ENCODE data around the gene TLR5. TPM values are rescaled to one million over a fixed set of nuclear protein-coding genes. Genes with fewer than 3 reads are reported as not detected.

Gene TLR5
- total RNA-seq, 2 experiments from 2014 or later = 0.11 to 0.38 TPM

DNA sequence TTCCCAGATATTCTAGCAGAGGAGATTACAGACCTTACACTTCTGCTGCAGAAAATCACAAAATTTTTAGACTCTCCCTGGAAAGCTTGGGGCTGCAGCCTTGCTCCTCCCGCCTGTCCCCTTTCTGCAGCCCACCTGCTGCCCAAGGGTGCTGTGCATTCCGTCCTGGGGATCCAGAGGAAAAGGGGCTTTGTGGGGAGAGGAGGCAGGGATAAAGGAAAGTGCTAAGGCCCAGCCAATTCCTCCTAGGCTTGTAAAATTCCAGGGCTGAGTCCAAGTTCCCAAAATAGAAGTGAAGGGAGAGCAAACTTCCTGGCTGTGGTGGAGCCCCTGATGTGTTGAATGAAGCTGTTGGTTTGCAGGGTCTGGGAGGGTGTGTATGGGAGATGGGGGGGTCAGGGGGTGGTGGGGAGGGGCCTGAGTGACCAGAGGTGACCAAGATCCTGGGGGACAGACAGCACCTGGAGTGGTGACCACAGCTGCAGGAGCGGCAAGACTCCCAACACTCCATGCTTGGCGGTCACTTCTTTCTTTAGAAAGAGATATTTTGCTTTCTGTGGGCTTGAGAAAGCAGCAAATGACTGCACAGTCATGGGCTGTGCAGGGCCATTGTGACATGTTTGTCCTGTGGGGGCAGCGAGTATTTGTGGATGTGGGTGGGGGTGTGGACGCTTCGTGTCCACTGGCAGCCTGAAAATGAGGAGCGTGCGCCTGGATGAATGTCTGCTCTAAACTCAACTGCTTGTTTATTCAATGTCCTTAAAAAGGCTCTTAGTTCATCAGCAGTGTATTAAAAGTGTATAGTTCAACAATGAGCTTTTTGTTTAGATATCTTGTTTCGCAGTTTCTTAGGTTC lies 68.4 kb downstream of the TLR5 start:
- no peaks in the 10 kb centered on the region for H3K9me3 Mint-ChIP-seq
- intact Hi-C loops (cut with micrococcal nuclease) = no loop called here
- TF ChIP-seq, protein P1, sequence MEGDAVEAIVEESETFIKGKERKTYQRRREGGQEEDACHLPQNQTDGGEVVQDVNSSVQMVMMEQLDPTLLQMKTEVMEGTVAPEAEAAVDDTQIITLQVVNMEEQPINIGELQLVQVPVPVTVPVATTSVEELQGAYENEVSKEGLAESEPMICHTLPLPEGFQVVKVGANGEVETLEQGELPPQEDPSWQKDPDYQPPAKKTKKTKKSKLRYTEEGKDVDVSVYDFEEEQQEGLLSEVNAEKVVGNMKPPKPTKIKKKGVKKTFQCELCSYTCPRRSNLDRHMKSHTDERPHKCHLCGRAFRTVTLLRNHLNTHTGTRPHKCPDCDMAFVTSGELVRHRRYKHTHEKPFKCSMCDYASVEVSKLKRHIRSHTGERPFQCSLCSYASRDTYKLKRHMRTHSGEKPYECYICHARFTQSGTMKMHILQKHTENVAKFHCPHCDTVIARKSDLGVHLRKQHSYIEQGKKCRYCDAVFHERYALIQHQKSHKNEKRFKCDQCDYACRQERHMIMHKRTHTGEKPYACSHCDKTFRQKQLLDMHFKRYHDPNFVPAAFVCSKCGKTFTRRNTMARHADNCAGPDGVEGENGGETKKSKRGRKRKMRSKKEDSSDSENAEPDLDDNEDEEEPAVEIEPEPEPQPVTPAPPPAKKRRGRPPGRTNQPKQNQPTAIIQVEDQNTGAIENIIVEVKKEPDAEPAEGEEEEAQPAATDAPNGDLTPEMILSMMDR (IDR thresholded peaks at IDR 0.05) = no peak
- H3K27me3 Mint-ChIP-seq = peaks cover 4% of the 10 kb centered on the region
- ChIA-PET CTCF (no interaction called here), POLR2A (no interaction called here)
- no peak for ATAC-seq
- no peak for DNase-seq
- H3K4me3 Mint-ChIP-seq = no peak overlapping the region
- H3K36me3 Mint-ChIP-seq (ENCODE audit: low read depth) = no peaks in the 10 kb centered on the region
- H3K27ac Mint-ChIP-seq = no peak overlapping the region
- no peaks in the 10 kb centered on the region for H3K4me1 Mint-ChIP-seq (ENCODE audit: low read depth)

DNA sequence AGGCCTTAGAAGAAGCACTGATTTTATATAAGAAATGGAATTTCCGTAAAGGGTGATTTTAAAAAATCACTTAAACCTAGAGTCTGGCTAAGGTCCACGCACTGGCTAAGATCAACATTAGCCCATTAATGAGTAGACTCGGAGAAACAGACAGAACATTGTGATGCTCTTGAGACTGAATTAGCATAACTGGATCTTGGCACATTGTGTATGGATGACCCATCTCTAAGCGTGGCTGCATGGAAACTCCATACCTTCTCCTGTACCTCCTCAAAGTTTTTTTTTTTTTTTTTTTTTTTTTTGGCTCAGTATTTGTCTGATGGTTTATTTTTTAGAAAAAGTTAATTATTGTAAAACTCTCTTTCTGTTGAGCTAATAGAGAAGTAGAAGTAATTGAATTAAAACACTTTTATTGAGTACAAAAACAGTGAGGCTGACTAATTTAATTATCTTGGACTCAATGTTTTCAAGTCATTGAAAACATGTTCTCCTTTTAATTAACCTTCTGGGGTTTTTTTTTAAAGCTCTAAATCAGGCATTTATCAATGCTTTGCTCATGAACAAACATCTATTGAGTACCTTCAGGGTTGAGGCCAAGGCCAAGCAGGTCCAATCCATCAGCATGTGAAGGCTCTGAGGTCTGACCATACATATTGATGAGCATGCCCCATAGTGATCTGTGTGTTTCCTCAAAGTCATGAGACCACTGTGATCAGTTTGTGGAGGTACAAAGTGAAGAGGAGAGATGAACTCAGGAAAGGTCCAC lies 74.0 kb downstream of the TLR5 start:
- no peaks in the 10 kb centered on the region for H3K4me1 Mint-ChIP-seq (ENCODE audit: low read depth)
- TF ChIP-seq, protein P1 (IDR thresholded peaks at IDR 0.05) = no peak
- ChIA-PET CTCF (no interaction called here), POLR2A (no interaction called here)
- peaks cover 5% of the 10 kb centered on the region for H3K27me3 Mint-ChIP-seq
- no peaks in the 10 kb centered on the region for H3K36me3 Mint-ChIP-seq (ENCODE audit: low read depth)
- DNase-seq = no peak
- no peak overlapping the region for H3K27ac Mint-ChIP-seq
- no peaks in the 10 kb centered on the region for H3K9me3 Mint-ChIP-seq
- intact Hi-C loops (cut with micrococcal nuclease) = loop anchor here (10.0 kb wide), 1 partner anchor 56 kb away; no protein-coding TSS in a partner anchor
- ATAC-seq = no peak
- no peak overlapping the region for H3K4me3 Mint-ChIP-seq

DNA sequence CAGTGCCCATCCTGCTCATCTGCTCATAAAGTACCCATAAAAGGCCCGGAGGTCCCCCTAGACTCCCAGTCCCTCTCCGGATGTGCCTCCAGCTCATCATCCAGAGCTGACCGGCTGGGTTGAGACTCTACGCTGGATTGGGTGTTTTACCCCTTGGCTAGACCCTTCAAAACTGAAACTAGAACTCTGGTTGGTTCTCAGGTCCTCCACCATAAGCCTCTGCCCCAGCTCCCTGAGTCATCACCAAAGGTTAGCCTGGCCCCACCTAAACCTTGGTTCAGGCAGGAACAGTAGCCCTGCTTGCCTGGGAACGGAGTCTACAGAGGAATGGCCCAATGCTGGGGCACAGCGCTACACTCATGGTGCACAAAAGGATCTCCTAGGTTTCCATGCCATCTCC lies 75.1 kb downstream of the TLR5 start:
- POLR2A ChIA-PET = interaction anchor here (0.7 kb wide), 1 partner anchor 447 kb away, joined by 3 read pairs; no protein-coding TSS in a partner anchor
- ATAC-seq (no peak), DNase-seq (no peak)
- CTCF ChIA-PET = no interaction called here
- Mint-ChIP-seq H3K4me1 (ENCODE audit: low read depth) (no peaks in the 10 kb centered on the region), H3K27me3 (peaks cover 1% of the 10 kb centered on the region), H3K4me3 (no peak overlapping the region), H3K36me3 (ENCODE audit: low read depth) (no peaks in the 10 kb centered on the region), H3K9me3 (no peaks in the 10 kb centered on the region), H3K27ac (no peak overlapping the region)
- TF ChIP-seq, protein P1 (IDR thresholded peaks at IDR 0.05) = no peak
- intact Hi-C loops (cut with micrococcal nuclease) = loop anchor here (10.0 kb wide), 1 partner anchor 57 kb away; no protein-coding TSS in a partner anchor

DNA sequence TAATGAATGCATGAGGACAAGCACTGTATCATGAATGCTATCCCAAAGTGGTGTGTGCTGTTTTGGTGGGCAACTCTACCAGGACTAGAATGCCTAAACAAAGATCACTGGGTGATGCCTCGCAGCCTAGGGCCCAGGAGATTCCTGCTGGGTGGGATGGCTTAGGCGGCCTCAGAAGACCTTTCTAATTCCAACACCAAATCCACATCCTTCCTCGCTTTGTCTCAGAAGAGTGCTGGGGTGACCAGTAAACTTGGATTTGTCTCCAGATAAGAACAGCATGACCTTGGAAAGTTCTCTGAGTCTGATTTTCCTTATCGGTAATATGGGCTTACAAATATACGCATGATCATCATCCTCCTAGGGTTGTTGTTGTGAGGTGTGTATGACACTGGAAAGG lies 76.6 kb downstream of the TLR5 start:
- H3K9me3 Mint-ChIP-seq = no peaks in the 10 kb centered on the region
- TF ChIP-seq, protein P1 (IDR thresholded peaks at IDR 0.05) = no peak
- no peak overlapping the region for H3K27ac Mint-ChIP-seq
- no peaks in the 10 kb centered on the region for H3K36me3 Mint-ChIP-seq (ENCODE audit: low read depth)
- no peaks in the 10 kb centered on the region for H3K4me1 Mint-ChIP-seq (ENCODE audit: low read depth)
- H3K27me3 Mint-ChIP-seq = peaks cover 1% of the 10 kb centered on the region
- ATAC-seq (no peak), DNase-seq (no peak)
- intact Hi-C loops (cut with micrococcal nuclease) = loop anchor here (10.0 kb wide), 1 partner anchor 58 kb away; no protein-coding TSS in a partner anchor
- no peak overlapping the region for H3K4me3 Mint-ChIP-seq
- POLR2A ChIA-PET = no interaction called here
- CTCF ChIA-PET = no interaction called here

DNA sequence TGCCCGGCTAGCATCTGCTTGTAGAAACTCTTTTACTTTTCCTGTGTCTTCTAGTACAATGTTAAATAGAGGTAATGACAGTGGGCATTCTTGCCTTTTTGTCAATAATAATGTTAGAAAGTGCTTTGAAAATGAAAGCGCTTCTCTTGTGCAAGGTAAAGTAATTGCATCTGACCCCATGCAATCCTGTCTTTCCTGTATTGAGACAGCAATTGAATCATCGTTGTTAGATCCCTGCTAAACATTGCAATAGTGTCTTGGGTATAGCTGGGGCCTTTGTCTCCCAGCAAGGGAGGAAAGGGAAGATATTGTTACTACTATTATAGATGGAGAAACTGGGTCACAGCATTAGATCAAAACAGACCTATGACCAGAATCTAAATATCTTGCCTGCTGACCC lies 80.9 kb downstream of the TLR5 start:
- intact Hi-C loops (cut with micrococcal nuclease) = loop anchor here (10.0 kb wide), 1 partner anchor 63 kb away; no protein-coding TSS in a partner anchor
- DNase-seq = no peak
- Mint-ChIP-seq H3K4me1 (ENCODE audit: low read depth) (no peaks in the 10 kb centered on the region), H3K4me3 (no peak overlapping the region), H3K27ac (no peak overlapping the region), H3K36me3 (ENCODE audit: low read depth) (no peaks in the 10 kb centered on the region), H3K9me3 (no peaks in the 10 kb centered on the region), H3K27me3 (peaks cover 2% of the 10 kb centered on the region)
- TF ChIP-seq, protein P1 (IDR thresholded peaks at IDR 0.05) = no peak
- ChIA-PET CTCF (no interaction called here), POLR2A (no interaction called here)
- ATAC-seq = no peak

Data from activated CD8-positive, alpha-beta T cell treated with anti-CD3 and anti-CD28 coated beads for 36 hours (primary cell).